ENCODE measurements around the gene HAND2.
A peak's percentile ranks its signal among the peaks of the same experiment; 100 is the strongest.

The HAND2 gene

DNA sequence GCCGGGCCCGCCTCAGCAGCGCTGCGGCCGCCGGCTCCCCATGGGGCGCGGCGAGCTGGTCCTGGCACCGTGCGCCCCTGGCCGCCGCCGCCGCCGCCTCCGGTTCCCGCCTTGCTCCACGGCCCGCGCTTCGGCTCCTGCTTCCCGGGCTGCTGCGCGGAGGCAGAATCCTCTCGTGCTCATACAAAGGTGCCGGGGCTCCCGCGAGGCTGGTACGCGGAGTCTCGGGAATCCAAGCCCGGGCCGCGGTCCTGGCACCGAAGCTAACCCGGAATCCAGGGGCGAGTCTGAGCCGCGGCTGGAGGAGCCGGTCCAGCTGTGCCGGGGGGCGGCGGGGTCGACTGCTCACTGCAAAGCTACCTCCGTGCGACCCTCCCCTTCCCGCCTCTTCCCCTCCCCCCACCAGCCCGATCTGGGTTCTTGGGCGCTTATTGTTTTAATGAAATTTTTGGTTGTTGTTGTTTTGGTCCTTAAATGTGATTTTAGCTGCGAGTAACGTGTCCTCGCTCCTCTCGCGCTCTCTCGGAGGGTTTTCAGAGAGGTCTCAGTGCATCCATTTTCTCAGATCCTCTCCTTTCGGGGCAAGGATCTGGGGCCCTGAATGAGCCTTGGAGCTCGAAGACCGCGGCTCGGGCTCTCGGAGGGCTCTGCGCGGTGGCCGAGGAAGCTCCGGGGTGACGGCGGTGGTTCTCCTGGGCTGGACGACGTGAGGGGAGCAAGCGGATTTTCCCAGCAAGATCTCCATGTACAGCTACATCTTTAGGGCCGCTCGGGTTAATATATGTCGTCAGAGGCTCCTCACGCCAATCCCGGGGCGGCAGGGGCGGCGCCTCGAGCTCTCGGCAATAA, at the start of gene HAND2:
Gene HAND2, minus strand, starts transcription at position 753 of the 849 bp plus-strand sequence. CDS start 940 bp downstream, outside the sequence.
- no peak for DNase-seq (ENCODE audit: low spot score)

DNA sequence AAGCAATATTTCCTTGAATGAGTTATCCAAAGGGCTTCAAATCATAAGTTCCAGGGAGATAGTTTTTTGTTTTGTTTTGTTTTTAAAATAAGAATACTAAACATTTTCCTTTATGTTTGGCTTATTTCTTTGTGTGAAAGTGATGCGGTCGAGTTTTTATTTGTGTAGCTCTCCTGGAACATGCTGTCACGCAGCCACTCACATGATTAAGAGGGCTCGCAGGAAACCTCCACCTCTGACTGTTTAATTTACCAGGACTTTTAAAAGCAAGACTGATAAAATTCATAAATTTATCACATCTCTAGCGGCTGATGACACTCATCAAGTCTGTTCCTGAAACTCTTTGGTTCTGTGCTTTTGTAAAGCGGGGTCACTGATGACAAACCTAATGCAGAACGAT, 48.9 kb upstream of the HAND2 start:
- DNase-seq (ENCODE audit: low spot score) = no peak

DNA sequence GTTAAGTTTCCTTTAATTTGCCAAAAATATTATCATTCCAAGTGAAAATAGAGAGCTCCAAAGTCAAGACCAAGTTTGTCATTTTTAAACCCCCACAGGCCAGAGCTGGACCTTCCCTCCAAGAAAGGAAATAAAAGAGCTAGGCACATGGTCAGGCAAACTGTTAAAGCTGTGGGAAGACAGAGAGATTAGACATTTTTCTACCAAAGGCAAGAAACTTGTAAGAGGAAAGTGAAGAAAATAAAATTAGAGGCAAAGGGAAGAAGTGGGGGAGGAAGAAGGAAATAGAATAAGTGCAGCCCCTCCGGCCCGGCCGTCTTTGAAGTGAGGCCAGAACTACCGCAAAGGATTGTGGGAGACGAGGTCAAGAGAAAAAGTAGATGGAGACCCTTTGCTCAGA, 47.9 kb upstream of the HAND2 start:
- DNase-seq (ENCODE audit: low spot score) = no peak

DNA sequence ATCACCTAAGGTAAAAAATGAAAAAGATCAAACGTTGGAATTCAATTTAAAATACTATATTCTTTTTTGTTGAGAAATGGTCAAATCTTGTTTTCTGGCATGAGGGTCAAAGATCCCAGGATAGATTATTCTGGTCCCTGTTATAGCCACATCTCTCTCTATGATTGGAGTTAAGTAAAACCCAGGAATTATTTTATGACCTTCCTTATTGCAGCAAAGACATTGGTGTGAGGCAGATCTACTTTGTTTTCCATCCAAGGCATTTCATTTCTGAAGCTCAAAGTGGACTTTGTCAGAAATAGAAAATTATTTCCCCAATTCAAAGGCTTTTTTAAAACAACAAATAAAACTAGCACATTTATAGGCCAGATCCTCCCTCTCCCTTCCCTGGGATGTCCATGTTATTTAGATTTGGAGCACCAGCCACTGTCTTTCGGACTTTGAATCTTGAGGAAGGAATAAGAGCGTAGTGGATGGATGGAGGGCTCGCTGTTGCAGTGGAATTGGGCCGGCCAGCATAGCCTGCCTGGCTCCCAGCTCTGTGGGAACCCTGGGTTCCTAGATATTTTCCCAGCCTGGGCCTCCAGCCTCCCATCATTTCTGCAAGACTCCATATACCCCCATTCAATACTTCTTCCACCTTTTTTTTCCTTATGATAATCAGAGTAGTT, 45.6 kb upstream of the HAND2 start:
- DNase-seq (ENCODE audit: low spot score) = no peak

DNA sequence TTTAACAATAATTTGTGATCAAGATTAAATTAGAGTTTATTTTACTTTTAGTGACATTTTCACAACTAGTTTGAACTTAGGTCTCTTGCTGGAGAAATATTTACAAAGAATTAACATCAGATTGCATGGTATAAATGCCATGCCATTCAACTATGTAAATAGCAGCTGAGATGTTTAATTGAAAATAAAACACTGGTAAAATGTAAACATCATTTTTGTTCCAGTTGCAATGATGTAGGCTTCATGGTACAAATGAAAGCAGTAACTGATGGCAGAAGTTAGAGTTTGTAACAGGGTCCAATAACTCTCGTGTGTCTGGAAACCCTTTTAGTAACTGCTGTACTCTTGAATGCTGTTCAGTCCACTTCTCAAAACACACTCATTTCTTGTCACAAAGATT, 43.7 kb upstream of the HAND2 start:
- DNase-seq (ENCODE audit: low spot score) = no peak

DNA sequence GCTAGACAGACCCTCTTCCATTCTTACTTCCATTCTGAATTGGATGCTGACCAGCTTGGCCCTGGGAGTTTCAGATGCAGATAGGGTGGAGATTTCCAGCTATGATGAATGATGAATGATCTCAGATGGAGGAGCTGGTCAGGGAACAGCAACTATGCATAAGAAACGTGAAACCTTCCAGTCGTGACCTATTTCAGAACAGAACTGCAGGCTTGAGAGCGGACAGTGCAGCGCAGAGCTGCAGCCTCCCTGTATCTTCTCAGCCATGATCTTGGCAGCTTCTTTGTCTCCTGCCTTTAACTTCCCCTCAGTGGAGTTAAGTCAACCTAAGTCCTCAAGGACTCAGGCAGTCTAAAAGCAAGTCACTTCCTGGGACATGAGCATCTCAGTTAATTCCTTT, 43.3 kb upstream of the HAND2 start:
- DNase-seq (ENCODE audit: low spot score) = no peak

DNA sequence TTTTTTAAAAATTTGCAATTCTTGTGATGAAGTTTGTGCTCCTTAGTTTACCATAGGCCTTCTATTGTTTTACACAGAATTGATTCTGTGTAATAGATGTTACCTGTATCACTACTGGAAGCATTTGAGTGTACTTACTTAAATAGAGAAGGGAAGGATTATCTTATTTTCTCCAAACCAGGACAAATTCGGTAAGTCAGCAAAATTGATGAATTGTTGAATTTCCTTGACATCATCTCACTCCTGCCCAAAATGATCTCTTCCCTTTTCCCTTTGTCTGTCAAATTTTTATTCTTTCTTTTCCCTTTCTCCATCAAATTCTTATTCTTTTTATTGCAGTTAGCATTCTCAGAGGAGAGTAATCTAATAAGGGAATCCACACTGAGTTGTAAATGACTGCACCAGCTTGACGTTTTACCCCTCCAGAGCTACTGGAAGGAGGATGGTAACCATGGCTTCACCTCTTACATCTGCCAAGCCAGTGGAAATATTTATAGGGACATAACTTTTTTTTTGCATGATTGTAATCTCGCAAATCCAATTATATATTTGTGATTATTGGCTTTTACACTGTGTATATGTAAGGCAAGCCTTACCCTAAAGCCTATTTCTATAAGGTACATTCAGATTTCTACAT, 42.6 kb upstream of the HAND2 start:
- no peak for DNase-seq (ENCODE audit: low spot score)

DNA sequence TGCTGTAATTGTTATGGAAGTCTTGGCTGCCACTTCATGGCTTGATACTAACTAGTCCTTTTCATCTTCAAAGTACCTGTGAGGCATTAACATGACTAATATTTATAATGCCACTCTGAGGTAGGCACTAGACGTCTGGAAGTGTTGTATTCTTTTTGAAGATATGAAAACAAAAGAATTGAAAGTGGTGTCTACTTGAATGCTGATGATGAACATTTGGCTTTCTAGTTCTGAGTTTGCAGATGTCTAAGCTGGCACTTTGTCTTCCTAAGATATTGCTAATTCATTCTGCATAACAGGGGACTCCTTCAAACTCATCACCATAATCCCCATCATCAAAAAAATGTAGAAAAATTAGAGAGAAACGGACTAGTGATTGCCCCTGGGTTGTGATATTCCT, 41.6 kb upstream of the HAND2 start:
- no peak for DNase-seq (ENCODE audit: low spot score)

DNA sequence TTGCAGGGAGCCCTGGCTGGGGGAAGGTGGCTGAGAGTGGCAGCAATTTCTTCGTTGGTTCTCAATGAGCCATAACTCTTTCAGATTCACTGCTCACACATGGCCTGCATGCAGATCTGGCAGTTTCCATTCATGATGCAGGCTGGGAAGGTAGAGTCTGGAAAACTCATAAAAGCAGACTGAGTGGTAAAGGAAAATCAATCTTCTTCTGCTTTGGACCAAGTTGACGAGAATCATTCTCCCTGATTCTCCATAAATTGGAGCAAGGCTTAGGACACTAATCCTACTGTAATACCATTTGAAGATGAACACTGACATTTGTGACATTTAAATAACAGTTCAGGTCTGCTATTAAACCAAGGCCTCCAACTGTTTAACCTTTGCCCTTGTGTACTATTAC, 35.3 kb upstream of the HAND2 start:
- DNase-seq (ENCODE audit: low spot score) = no peak

DNA sequence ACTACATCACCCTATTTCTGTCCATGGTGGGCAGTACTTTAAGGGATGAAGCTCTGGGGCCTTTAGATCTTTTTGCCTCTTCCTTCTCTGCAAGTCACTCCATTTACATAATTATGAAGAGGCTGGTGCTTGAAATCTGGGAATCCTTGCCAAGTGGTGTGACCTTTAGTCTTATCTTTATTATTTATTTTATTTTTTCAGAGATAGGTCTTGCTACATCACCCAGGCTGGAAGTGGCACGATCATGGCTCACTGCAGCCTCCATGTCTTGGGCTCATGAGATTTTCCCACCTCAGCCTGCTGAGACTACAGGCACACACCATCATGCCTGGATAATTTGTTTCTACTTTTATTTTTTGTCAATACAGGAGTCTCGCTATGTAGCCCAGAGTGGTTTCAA, 34.4 kb upstream of the HAND2 start:
- no peak for DNase-seq (ENCODE audit: low spot score)

DNA sequence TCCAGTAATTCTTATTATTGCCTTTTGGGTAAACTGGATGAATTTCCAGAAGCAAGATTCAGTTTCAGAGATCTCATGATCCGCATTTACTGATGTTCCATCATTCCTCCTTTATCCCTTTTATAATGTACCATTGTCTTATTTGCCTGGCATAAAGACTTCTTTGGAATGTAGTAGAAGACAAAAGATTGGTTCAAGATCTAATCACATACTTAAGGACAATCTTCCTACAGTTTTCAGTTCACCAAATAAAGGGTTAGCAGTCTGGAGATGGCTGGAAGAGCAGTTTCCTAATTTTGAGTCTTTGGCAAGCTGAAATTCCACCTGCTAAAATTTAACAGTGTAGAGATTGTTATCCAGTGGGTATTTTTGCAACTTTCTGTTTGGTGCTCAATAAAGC, 30.9 kb upstream of the HAND2 start:
- DNase-seq (ENCODE audit: low spot score) = no peak

DNA sequence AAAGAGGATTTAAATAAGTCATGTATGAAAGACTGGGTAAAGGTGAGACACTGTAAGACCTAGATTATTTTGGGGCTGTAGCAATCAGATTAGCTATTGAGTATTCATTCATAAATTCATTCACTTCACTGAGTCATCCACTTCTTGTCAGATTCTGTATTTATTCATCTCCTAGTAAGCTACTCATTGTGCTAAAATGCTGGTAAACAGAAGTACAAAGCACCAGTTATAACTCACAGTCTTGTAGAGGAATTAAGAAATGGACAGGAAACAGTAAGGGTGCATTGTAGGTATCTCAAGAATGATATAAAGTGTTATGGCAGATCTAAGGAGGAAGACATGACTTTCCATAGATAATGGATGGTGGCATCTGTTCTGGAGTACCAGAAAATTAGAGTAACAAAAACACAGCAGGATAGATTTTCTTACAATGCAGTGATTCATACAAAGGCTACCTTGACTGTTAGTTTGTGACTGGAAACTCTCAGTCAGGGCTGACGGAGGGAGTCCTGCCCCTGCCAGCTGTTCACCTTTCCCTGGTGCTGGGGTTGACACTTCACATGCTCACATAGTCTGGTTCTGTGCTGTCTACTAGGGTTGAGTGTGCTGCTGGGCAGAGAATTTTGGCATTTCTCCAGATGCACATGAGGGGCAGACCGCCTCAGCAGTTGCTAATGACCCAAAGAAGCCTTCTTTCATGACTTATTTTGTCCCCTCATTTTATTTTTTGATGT, 26.5 kb upstream of the HAND2 start:
- no peak for DNase-seq (ENCODE audit: low spot score)

DNA sequence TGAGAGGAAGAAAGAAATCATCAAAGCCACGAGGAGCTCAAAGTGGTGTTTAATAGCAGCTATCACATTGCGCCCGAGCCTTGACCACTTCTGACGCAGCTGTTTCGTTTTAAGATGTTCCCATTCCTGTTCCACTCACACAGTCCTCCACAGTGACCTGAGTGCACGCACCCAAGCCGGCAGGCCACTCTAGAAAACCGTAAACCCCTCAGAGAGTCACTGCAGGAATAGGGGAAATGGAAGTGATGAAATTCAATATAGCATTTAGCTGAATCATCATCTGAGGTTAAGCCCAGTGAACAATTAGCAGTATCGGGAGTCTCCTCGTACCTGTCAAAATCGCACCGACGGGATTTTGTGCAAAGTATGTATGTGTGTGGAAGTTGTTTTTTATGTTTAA, 17.9 kb upstream of the HAND2 start:
- no peak for DNase-seq (ENCODE audit: low spot score)

DNA sequence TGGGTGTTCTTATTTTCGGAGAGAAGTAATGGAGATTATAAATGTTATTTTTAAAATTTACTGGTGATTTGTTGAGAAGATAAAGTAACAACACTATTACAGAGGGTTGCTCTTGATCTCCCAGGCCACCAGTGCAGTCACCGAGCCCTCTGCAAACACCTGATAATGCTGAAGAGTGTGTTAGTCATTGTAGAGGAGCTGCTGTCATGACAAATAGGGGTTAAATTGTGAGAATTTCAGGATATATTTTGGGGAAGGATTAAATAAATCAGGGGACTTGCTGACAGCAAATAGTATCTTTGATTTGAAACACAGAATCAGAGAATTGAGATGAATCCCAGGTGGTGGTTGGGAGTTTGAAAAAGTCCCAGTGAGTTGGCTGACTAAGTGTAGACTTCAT, 16.7 kb upstream of the HAND2 start:
- DNase-seq (ENCODE audit: low spot score) = no peak

DNA sequence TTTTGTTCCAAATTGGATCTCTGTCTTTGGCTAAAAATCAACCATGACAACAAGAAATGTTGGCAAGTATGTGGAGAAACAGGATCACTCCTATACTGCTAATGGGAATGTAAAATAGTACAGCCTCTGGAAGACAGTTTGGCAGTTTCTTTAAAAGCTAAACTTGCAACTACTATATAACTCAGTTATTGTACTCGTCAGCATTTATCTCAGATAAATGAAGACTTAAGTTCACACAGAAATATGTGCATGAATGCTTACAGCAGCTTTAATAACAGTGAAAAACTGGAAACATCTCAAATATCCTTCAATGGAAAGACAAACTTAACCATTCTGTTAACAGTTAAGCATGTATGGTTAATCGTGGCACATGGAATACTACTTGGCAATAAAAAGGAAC, 15.4 kb upstream of the HAND2 start:
- DNase-seq (ENCODE audit: low spot score) = no peak

DNA sequence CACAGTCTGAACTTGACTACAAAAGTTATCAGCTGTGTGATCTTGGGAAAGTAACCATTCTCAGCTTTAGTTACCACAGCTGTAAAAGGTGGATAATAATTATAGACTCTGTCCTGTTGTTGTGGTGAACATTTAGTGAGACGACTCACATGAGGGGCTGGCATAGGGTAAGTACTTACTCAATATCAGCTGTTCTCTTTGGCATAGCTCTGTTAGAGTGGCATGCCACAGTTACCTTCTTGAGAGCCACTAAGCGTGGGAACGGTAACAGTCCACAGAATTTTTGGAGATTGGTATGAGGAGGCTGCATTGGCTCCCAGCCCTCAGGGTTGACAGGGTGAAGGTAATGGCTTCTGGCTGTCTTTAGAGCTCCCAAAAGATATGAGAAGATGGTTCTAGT, 13.2 kb upstream of the HAND2 start:
- DNase-seq (ENCODE audit: low spot score) = no peak

DNA sequence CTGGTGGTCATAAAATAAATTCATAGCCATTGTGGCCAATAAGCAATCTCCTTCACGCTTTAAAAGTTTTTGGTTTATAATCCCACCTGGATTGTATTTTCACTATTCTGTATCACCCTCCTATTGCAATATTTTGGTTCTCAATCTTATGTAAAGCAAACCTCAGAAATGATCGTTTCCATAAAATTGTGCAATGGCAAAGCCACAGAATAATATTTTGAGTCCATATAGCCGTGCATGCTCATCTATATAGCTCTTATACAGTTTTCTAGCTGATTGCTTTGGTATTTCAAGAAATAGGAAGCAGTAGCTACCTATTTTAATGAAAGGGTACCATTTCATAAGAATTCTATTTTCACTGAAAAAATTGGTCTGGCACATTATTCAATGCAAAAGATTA, 10.0 kb upstream of the HAND2 start:
- DNase-seq (ENCODE audit: low spot score) = no peak

DNA sequence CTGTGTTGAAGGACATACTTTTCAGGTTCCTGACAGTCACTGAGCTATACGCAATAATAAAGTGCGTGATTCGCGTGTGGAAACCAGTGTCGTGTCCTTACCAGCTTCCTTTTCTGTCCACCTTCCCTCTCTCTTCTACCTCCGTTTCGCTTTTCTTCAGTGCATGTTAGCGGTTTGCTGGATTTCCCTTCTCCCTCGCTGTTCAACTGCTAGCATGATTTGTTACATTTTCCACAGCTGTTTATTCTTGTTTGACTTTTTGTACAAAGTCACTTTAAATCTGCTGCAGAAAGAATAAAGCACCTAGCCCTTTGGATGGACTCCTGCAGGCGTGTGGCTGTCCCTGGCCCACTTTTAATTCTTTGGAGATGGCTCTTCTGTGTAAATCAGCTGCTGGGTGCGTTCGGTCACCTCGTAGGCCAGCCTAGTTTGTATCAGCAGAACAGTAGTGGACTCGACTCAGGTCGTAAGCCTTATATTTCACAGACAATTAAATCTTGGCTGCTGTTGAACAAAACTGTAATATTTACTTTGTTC, 8.9 kb upstream of the HAND2 start:
- no peak for DNase-seq (ENCODE audit: low spot score)

DNA sequence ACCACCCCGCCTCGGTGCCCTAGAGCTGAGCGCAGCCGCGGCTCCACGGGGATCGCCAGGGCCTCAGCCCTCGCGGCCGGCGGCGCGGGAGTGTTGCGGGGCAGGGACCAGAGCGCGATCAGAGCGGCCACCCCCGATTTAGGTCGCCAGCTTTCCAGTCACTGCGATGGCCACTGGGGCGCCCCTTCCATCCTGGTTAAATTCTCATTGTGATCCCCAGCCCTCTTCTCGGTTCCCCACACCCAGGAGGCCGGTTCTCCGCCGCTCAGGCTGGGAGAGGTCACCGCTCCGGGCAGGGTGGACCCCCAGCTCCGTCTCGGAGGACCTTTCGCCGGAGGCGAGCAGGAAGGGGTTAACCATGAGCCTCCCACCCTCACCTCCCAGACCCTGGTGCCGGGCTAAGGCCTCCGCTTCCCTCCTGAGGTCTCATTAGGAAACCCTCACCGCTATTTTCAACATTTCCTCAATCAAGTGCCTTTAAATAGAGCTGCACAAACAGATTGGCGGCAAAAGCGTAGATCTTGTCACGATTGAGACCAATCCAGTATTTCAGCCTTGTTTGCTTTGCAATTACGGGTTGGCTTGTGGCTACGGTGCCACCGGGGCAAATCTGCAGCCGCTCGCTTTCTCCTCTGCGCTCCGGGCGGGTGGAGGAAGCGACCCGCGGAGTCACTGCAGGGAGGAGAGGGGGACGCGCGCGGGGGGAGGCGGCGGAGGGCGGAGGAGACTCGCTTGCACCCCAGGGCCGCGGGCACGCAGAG, 8.3 kb upstream of the HAND2 start:
- DNase-seq (ENCODE audit: low spot score) = no peak

DNA sequence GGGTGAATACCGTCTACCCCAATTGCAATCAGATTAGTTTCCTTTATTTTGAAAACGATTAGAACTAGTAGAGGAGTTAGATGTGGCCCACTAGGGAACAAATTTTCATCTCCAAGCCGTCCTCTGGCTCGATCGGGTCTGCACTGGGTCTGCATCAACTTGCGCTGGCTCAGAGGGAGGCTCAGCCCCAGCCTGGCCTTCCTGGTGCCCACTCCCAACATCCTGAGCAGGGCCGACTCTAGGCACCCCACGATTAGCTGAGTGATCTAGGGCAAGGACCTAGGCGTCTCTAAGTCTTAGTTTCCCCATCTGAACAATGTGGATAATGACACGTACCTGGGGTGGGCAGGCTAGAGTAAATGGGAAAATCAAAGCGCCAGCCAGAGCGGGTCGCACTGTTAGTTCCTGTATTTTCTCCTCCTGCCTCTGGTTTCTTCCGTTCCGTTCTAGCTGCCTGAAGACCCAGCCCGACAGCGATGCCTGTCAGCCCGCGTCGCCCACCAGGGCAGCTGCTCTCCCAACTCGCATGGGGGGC, 7.7 kb upstream of the HAND2 start:
- DNase-seq (ENCODE audit: low spot score) = no peak

DNA sequence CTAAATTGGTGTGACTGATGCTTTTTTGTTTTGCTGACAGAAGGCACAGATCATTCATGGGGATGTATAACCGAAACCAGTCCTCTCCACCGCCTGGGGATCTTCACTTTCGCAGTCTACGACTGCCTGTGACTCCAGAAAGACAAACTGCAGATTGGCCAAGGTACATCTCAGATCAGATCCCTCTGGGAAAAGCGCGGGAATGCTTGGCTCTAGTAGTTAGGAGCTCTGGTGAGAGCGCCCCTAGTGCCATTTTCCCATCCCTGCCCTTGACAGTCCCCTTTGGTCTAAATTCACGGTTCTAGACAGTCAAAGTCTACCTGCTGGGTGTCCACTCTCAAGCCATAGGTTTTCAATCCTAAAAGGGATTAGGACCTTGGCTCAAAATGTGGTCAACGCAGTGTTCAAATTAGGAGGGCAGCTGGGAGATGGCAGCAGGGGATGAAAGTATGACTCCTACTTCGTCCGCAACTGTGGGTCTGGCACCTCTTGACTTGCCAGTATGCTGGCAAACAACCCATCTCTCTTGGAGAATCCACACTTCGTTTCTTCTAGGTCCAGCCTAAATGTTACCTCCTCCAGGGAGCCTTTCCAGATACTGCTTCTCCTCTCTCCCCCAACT, 6.9 kb upstream of the HAND2 start:
- DNase-seq (ENCODE audit: low spot score) = peak; percentile 4
